Measurements from ENCODE around the gene DZIP1. TPM values are rescaled to one million over a fixed set of nuclear protein-coding genes. Genes with fewer than 3 reads are reported as not detected.
"Not testable (repeated sequence)": the region's sequence is repeated elsewhere in the genome, so short reads cannot be mapped to it uniquely, and the experiment has no call there.

The DZIP1 gene
- polyA plus RNA-seq, 1 donor = 26.7 TPM

GRCh38 chr13:95601906-95602305 is 42.6 kb downstream of the DZIP1 start:
- DNase-seq = no peak

- DNase-seq = no peak
Measured at GRCh38 chr13:95601216-95601615, 43.3 kb downstream of the DZIP1 start.

GRCh38 chr13:95596701-95597100 is 47.8 kb downstream of the DZIP1 start:
- DNase-seq = no peak

GRCh38 chr13:95593462-95593861 is 51.0 kb downstream of the DZIP1 start:
- no peak for DNase-seq

GRCh38 chr13:95588721-95589120 is 55.8 kb downstream of the DZIP1 start:
- no peak for DNase-seq

GRCh38 chr13:95588134-95588533 is 56.4 kb downstream of the DZIP1 start:
- DNase-seq = no peak

GRCh38 chr13:95585867-95586266 is 58.6 kb downstream of the DZIP1 start:
- no peak for DNase-seq

- no peak for DNase-seq
Measured at GRCh38 chr13:95579303-95579702, 65.2 kb downstream of the DZIP1 start.

- no peak for DNase-seq
Measured at GRCh38 chr13:95573221-95573620, 71.3 kb downstream of the DZIP1 start.

GRCh38 chr13:95571941-95572340 is 72.6 kb downstream of the DZIP1 start:
- no peak for DNase-seq

GRCh38 chr13:95570016-95570415 is 74.5 kb downstream of the DZIP1 start:
- no peak for DNase-seq

- no peak for DNase-seq
Measured at GRCh38 chr13:95568131-95568530, 76.4 kb downstream of the DZIP1 start.

GRCh38 chr13:95565758-95566157 is 78.7 kb downstream of the DZIP1 start:
- not testable (repeated sequence) for DNase-seq

GRCh38 chr13:95564733-95565291 is 79.7 kb downstream of the DZIP1 start:
- no peak for DNase-seq

- DNase-seq = no peak
Measured at GRCh38 chr13:95564091-95564490, 80.4 kb downstream of the DZIP1 start.

GRCh38 chr13:95560387-95560786 is 84.1 kb downstream of the DZIP1 start:
- DNase-seq = no peak

- DNase-seq = no peak
Measured at GRCh38 chr13:95559100-95559499, 85.4 kb downstream of the DZIP1 start.

GRCh38 chr13:95557013-95557412 is 87.5 kb downstream of the DZIP1 start:
- no peak for DNase-seq

- no peak for DNase-seq
Measured at GRCh38 chr13:95553581-95554385, 90.7 kb downstream of the DZIP1 start.

- no peak for DNase-seq
Measured at GRCh38 chr13:95552539-95553441, 91.7 kb downstream of the DZIP1 start, which contains the start of gene CLDN10. CLDN10 (plus strand) TSS chr13:95552720; CDS start chr13:95552754, 34 bp downstream.

GRCh38 chr13:95552208-95552538 is 92.3 kb downstream of the DZIP1 start:
- DNase-seq = no peak

- DNase-seq = no peak
Measured at GRCh38 chr13:95547531-95548167, 96.9 kb downstream of the DZIP1 start.

GRCh38 chr13:95546919-95547318 is 97.6 kb downstream of the DZIP1 start:
- DNase-seq = no peak
